Upper lobe of left lung (tissue), 6 donors: Measurements from ENCODE around the gene KRT82. TPM values are rescaled to one million over a fixed set of nuclear protein-coding genes. Genes with fewer than 3 reads are reported as not detected.
A peak's percentile ranks its signal among the peaks of the same experiment; 100 is the strongest.

Experiments
- ATAC-seq, 2 donors: fragments of 200-7000 bp; cut with Tn5 transposase; one replicate each; pipeline ENCODE4 v1.9.1; 2022; ENCODE audit warnings: mild to moderate bottlenecking in 2 of 2, moderate library complexity in 2 of 2; ENCODE audit not compliant: low FRiP score in 2 of 2
- DNase-seq, 2 donors: peaks; one replicate each; pipeline ENCODE4 v3.0.0-alpha.2; 2019 to 2020
- H3K27ac ChIP-seq, 4 donors: fragments of 200-600 bp; sonication (generic); one replicate each; pipeline ENCODE4 v1.5.1; 2016 to 2019
- H3K27me3 ChIP-seq, 4 donors: fragments of 200-600 bp; sonication (generic); one replicate each; pipeline ENCODE4 v1.5.1; 2017 to 2019
- H3K36me3 ChIP-seq, 4 donors: fragments of 200-600 bp; sonication (generic); one replicate each; pipeline ENCODE4 v1.5.1; 2016 to 2019
- H3K4me1 ChIP-seq, 4 donors: fragments of 200-600 bp; sonication (generic); one replicate each; pipeline ENCODE4 v1.5.1; 2018 to 2019
- H3K4me3 ChIP-seq, 4 donors: fragments of 200-600 bp; sonication (generic); one replicate each; pipeline ENCODE4 v1.5.1; 2017 to 2019; ENCODE audit warnings: mild to moderate bottlenecking in 2 of 4, moderate library complexity in 1 of 4
- H3K9me3 ChIP-seq, 4 donors: fragments of 200-600 bp; sonication (generic); one replicate each; pipeline ENCODE4 v1.5.1; 2018 to 2019
- EP300 ChIP-seq, 4 donors: sonication (generic); formaldehyde crosslinking; IDR thresholded peaks; one replicate each; pipeline ENCODE4 v1.5.1; 2017; ENCODE audit warnings: antibody characterized with exemption in 4 of 4, control low read depth in 2 of 4
- POLR2A ChIP-seq, 4 donors: fragments of 450-650 bp; IDR thresholded peaks; one replicate each; pipeline ENCODE4 v1.5.1; 2016 to 2017; ENCODE audit warnings: antibody characterized with exemption in 4 of 4, mild to moderate bottlenecking in 2 of 4
- POLR2AphosphoS5 ChIP-seq, 2 donors: sonication (generic); formaldehyde crosslinking; IDR thresholded peaks; one replicate each; pipeline ENCODE4 v1.5.1; 2017; ENCODE audit warnings: antibody characterized with exemption in 2 of 2
- WGBS, 2 donors: methylation state at CpG; one replicate each; pipeline ENCODE4 v1.1.5; 2017 to 2018; 5-methylcytosine and 5-hydroxymethylcytosine counted together
- total RNA-seq, 6 donors: library from RNA; depleted of rRNA in 4 of 6; stranded (reverse); fragments of >200 nt in 4 of 6; gene quantifications; one replicate each; pipeline versions ENCODE4 v1.1.0 to v1.2.1, GENCODE V29; 2016 to 2021
- TF ChIP-seq, protein P1 (sequence below), 6 experiments: fragments of 450-650 bp in 4 of 6; fragments of 200-600 bp in 2 of 6; sonication (generic) in 2 of 6; IDR thresholded peaks; one replicate each; pipeline ENCODE4 v1.5.1; 2016 to 2019; ENCODE audit warnings: antibody characterized with exemption in 6 of 6
- donor health status: DM: no; HTN: no; CAD: no; lungs with moderate emphysema.
- donor health status: DM: no; HTN: yes; CAD: no; lungs with severe emphysema.

Gene KRT82
- total RNA-seq, 6 donors from 2014 or later = not detected

DNA sequence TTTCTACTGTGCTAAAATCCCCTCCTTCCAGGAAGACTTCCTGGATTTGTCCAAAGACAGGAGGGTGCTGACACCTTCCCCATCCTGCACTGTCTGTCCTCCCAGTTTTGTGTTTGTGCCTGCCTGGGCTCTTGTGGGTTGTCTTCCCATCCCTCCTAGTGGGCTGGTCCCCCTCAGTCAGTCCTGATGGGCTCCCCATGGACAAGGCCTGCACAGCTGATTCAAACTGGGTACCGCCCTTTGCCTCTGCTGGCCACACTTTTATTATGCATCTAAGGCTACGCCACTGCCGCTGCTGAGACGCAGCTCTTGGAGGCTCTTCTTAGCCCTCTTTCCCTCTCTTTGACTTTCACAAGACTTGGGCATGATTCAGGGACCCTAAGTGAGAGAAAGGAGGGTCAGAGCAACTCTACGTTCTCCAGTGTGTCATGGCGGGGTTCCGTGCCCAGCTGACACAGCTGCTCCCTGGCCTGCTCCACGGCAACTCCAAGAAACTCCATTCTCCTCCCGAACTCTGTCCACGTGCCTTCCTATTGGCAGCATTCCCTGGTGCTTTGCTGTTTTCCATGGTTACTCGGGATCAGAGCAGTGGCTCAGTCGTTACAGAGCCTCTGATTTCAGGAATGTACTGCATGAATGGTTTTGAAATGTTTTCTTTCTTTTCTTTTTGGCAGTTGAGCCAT lies 35.1 kb downstream of the KRT82 start:
- no peak for DNase-seq
- TF ChIP-seq EP300 (IDR thresholded peaks at IDR 0.05) (no peak), POLR2AphosphoS5 (IDR thresholded peaks at IDR 0.05) (no peak), POLR2A (IDR thresholded peaks at IDR 0.05) (no peak)
- TF ChIP-seq, protein P1, sequence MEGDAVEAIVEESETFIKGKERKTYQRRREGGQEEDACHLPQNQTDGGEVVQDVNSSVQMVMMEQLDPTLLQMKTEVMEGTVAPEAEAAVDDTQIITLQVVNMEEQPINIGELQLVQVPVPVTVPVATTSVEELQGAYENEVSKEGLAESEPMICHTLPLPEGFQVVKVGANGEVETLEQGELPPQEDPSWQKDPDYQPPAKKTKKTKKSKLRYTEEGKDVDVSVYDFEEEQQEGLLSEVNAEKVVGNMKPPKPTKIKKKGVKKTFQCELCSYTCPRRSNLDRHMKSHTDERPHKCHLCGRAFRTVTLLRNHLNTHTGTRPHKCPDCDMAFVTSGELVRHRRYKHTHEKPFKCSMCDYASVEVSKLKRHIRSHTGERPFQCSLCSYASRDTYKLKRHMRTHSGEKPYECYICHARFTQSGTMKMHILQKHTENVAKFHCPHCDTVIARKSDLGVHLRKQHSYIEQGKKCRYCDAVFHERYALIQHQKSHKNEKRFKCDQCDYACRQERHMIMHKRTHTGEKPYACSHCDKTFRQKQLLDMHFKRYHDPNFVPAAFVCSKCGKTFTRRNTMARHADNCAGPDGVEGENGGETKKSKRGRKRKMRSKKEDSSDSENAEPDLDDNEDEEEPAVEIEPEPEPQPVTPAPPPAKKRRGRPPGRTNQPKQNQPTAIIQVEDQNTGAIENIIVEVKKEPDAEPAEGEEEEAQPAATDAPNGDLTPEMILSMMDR (IDR thresholded peaks at IDR 0.05) = no peak
- H3K36me3 ChIP-seq = no peaks in the 10 kb centered on the region
- H3K9me3 ChIP-seq = no peaks in the 10 kb centered on the region
- H3K27ac ChIP-seq = peak overlapping the region in 3 of 4 donors; percentile 40 to 64 (median 40)
- WGBS, 2 donors = 76 to 82% methylated on average over 11 to 12 of the region's 12 CpGs
- no peaks in the 10 kb centered on the region for H3K27me3 ChIP-seq
- ATAC-seq = peak; percentile 13 to 83
- no peak overlapping the region for H3K4me3 ChIP-seq
- no peaks in the 10 kb centered on the region for H3K4me1 ChIP-seq

- ATAC-seq (no peak), DNase-seq (peak in 1 of 2 donors; percentile 50)
- TF ChIP-seq POLR2AphosphoS5 (IDR thresholded peaks at IDR 0.05) = no peak
- TF ChIP-seq, protein P1 (IDR thresholded peaks at IDR 0.05) = no peak
- TF ChIP-seq EP300 (IDR thresholded peaks at IDR 0.05) = no peak
- TF ChIP-seq POLR2A (IDR thresholded peaks at IDR 0.05) = no peak
- Histone ChIP-seq H3K27ac (no peak overlapping the region), H3K27me3 (no peaks in the 10 kb centered on the region), H3K4me1 (no peaks in the 10 kb centered on the region), H3K36me3 (no peaks in the 10 kb centered on the region), H3K4me3 (no peak overlapping the region), H3K9me3 (no peaks in the 10 kb centered on the region)
- 64 to 89% methylated on average over 5 to 6 of the region's 6 CpGs for WGBS, 2 donors
These were observed 36.3 kb downstream of the KRT82 start for GRCh38 chr12:52369809-52370208.

GRCh38 chr12:52369211-52369610 lies 36.9 kb downstream of the KRT82 start:
- no peak overlapping the region for H3K27ac ChIP-seq
- 71 to 100% methylated on average over 3 of the region's 3 CpGs for WGBS, 2 donors

GRCh38 chr12:52368508-52368907 lies 37.6 kb downstream of the KRT82 start:
- Histone ChIP-seq H3K4me1 (no peaks in the 10 kb centered on the region), H3K4me3 (no peak overlapping the region), H3K27ac (no peak overlapping the region), H3K27me3 (no peaks in the 10 kb centered on the region), H3K36me3 (no peaks in the 10 kb centered on the region), H3K9me3 (no peaks in the 10 kb centered on the region)
- 78 to 81% methylated on average over 3 of the region's 3 CpGs for WGBS, 2 donors
- TF ChIP-seq POLR2AphosphoS5 (IDR thresholded peaks at IDR 0.05) = no peak
- no peak for TF ChIP-seq EP300 (IDR thresholded peaks at IDR 0.05)
- TF ChIP-seq, protein P1 (IDR thresholded peaks at IDR 0.05) = no peak
- TF ChIP-seq POLR2A (IDR thresholded peaks at IDR 0.05) = no peak
- DNase-seq (no peak), ATAC-seq (no peak)

More at GRCh38 chr12:52369211-52369610, 36.9 kb downstream of the KRT82 start:
- no peaks in the 10 kb centered on the region for H3K27me3 ChIP-seq
- no peaks in the 10 kb centered on the region for H3K9me3 ChIP-seq
- H3K4me1 ChIP-seq = no peaks in the 10 kb centered on the region
- H3K4me3 ChIP-seq = no peak overlapping the region
- no peak for ATAC-seq
- no peak for DNase-seq
- TF ChIP-seq EP300 (IDR thresholded peaks at IDR 0.05) (no peak), POLR2AphosphoS5 (IDR thresholded peaks at IDR 0.05) (no peak), POLR2A (IDR thresholded peaks at IDR 0.05) (no peak)
- TF ChIP-seq, protein P1 (IDR thresholded peaks at IDR 0.05) = no peak
- no peaks in the 10 kb centered on the region for H3K36me3 ChIP-seq

- Histone ChIP-seq H3K4me3 (no peak overlapping the region), H3K4me1 (no peaks in the 10 kb centered on the region), H3K27ac (no peak overlapping the region), H3K9me3 (no peaks in the 10 kb centered on the region), H3K36me3 (no peaks in the 10 kb centered on the region), H3K27me3 (no peaks in the 10 kb centered on the region)
- TF ChIP-seq EP300 (IDR thresholded peaks at IDR 0.05) = no peak
- TF ChIP-seq POLR2AphosphoS5 (IDR thresholded peaks at IDR 0.05) = no peak
- TF ChIP-seq, protein P1 (IDR thresholded peaks at IDR 0.05) = no peak
- no peak for TF ChIP-seq POLR2A (IDR thresholded peaks at IDR 0.05)
- WGBS, 2 donors = 78 to 87% methylated on average over 3 to 6 of the region's 6 CpGs
- DNase-seq (no peak), ATAC-seq (no peak)
These were observed 38.3 kb downstream of the KRT82 start for GRCh38 chr12:52367876-52368275.
